ENCODE measurements around the gene JHY.

The JHY gene

GRCh38 chr11:122869622-122870021 is 12.9 kb upstream of the JHY start:
- H3K4me3 ChIP-seq (ENCODE audit: control insufficient read depth, low read depth, low read length) = no peak overlapping the region
- TF ChIP-seq CTCF (IDR thresholded peaks at IDR 0.05; ENCODE audit: control insufficient read depth, insufficient read depth, low read depth, low read length, missing control alignments) = no peak
- DNase-seq (ENCODE audit: low read depth) = no peak

GRCh38 chr11:122871302-122871701 is 11.3 kb upstream of the JHY start:
- H3K4me3 ChIP-seq (ENCODE audit: control insufficient read depth, low read depth, low read length) = no peak overlapping the region
- no peak for DNase-seq (ENCODE audit: low read depth)
- TF ChIP-seq CTCF (IDR thresholded peaks at IDR 0.05; ENCODE audit: control insufficient read depth, insufficient read depth, low read depth, low read length, missing control alignments) = no peak

GRCh38 chr11:122872046-122872445 is 10.5 kb upstream of the JHY start:
- DNase-seq (ENCODE audit: low read depth) = no peak
- TF ChIP-seq CTCF (IDR thresholded peaks at IDR 0.05; ENCODE audit: control insufficient read depth, insufficient read depth, low read depth, low read length, missing control alignments) = no peak
- no peak overlapping the region for H3K4me3 ChIP-seq (ENCODE audit: control insufficient read depth, low read depth, low read length)

GRCh38 chr11:122874991-122875390 is 7.6 kb upstream of the JHY start:
- no peak overlapping the region for H3K4me3 ChIP-seq (ENCODE audit: control insufficient read depth, low read depth, low read length)
- no peak for DNase-seq (ENCODE audit: low read depth)
- no peak for TF ChIP-seq CTCF (IDR thresholded peaks at IDR 0.05; ENCODE audit: control insufficient read depth, insufficient read depth, low read depth, low read length, missing control alignments)

- no peak for DNase-seq (ENCODE audit: low read depth)
- no peak overlapping the region for H3K4me3 ChIP-seq (ENCODE audit: control insufficient read depth, low read depth, low read length)
- TF ChIP-seq CTCF (IDR thresholded peaks at IDR 0.05; ENCODE audit: control insufficient read depth, insufficient read depth, low read depth, low read length, missing control alignments) = no peak
Measured at GRCh38 chr11:122877732-122878131, 4.8 kb upstream of the JHY start.

GRCh38 chr11:122879785-122880184 is 2.8 kb upstream of the JHY start:
- no peak for DNase-seq (ENCODE audit: low read depth)
- H3K4me3 ChIP-seq (ENCODE audit: control insufficient read depth, low read depth, low read length) = no peak overlapping the region
- TF ChIP-seq CTCF (IDR thresholded peaks at IDR 0.05; ENCODE audit: control insufficient read depth, insufficient read depth, low read depth, low read length, missing control alignments) = no peak

Data from AG09309 (cell line).